Activated CD8-positive, alpha-beta memory T cell treated with anti-CD3 and anti-CD28 coated beads for 48 hours (primary cell): ENCODE data around the gene CASP6.

ENCODE experiments used
- DNase-seq, 3 experiments: peaks; one replicate each; pipeline ENCODE4 v3.0.0-alpha.2; 2020; ENCODE audit warnings: low read depth in 2 of 3, low spot score in 2 of 3

The CASP6 gene

DNA sequence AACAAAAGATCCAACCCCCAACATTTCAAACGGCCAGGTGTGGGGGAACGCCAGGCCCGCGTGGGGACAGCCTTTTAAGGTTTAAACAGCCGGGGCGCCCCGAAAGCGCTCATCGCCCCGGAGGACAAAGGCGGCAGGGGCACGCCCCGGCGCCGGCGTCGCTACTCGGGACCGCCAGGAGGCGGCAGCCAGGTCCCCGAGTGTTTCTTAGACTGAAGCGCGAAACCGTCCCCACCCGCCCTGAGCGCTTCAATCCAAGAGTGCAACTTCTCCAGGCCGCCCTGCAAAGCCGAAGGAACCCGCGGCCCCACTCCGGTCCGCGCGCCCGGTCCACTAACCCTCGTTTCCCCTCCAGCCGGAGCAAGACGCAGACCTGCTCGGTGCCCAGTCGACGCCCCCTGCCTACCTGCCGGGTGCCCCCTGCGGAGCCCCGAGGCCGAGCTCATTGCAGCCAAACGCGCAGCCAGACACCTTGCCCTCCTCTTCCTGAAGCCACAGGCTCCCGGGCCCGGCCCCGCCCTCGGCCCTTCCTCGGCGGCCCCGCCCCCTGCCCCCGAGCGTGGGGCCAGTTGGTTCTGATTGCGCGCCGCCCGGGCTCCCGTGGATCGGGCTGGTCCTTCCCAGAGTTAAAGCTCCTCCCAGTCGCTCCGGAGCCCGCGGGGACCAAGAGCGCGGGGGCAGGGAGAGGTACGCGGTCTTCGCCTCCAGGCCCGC lies at the start of gene CASP6:
Gene CASP6 (minus strand): TSS at position 496 of the 714 bp plus-strand sequence. CDS start 50 bp downstream, at position 446.
- DNase-seq, result peak; percentile 24 to 46 (median 43)

DNA sequence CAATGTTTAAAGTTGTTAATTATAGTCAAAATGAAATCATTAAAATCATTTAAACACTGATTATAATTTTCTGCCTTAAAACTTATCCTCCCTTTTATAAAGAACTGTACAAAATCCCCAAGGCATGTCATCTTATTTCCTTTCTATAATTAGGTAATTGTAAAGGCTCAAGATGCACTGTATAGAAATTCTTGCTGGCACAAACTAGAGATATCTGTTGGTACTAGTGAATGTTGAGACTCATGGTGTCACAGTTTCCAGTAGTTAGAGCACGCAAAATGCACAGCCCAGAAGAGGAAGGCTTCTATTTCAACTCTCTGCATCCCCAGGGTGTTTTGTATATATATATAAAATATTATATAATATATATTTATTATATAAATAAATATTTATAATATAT lies 49.3 kb upstream of the CASP6 start:
- no peak for DNase-seq

DNA sequence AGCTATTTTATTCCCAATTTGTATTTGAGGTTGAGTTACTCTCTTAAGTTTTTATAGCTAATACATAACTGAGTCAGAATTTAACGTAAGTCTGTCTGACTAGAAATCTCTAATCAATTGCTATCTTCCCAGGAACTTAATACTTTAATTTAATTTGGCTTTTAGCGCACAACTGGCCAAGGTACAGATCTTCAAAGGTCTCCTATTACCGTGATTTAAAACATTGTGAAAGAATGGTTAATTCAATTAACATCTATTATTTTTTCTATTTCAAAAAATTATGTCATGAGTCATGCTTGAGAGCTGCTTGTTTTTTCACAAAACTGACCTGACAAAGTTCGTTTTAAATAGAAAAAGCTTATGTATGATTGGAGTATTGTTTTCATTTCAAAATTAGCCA lies 48.6 kb upstream of the CASP6 start:
- no peak for DNase-seq

DNA sequence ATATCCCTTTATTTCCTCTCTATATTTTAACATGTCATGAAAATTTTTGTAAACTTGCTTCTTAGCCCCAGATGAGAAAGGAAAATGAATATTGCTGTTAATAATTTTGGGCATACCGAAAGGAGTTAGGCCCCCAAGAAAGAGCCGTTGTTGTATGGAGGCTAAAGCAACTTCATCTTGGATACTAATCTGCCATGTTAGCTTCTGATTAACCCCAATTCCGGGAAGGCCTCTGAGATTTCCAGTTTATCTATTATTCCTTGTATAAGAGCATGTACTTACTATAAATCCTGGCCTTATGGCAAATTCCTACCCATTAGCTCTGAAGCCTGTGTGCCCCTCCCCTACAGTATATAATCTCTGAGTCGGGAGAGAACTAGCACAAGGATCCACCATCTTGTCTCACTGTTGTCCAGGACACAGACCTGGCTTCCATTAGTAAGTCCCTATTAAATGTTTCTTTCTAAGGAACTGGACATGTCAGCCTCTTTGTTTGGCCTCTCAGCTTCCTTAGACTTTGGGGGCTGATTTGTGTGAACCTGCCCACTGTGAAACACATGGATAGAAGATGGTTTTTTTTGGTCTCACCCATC lies 47.5 kb upstream of the CASP6 start:
- no peak for DNase-seq

DNA sequence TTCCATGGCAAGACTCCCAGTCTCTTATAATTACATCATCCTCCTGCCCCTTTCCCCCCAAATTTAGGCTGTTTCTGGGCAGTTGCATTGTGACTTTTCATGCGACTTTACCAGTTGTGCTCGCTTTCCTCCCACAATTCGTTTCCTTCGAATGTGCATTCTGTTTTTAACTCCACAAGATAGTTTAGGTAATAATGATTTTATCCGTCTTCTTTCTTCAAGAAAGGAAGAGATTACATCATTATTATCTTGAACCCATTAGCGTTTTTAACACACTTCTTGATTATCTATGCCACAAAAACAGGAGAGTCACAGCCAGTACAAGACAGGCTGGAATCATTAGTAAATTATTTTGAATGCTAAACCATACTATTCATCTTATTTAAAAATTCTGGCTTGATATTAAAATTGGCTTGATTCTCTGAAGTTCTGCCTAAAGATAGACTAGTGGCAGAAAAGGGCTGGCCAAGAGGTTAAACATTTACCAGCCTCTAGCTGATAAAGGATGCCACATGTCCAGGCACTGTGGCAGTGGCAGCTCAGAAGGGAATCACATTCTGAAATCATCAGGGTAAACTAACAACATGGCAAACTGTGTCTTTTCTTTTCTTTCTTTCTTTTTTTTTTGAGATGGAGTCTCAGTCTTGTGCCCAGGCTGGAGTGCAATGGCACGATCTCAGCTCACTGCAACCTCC lies 46.3 kb upstream of the CASP6 start:
- no peak for DNase-seq

DNA sequence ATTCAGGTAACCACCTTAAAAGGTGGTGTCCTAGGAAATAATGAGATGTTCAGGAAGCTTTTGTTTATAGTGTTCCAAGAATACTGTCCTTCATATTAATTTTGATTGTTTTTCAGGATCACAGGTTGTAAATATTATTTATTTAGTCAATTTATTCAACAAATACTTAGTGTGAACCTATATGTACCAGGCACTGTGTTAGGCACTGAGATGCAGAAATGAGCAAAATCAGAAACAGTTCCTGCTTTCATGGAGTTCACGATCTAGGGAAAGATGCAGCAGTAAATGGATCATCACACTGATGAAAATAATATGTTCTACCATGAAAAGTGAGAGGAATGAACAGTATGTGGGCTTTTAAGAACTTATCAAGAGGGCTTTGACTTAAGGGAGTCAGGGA lies 44.9 kb upstream of the CASP6 start:
- DNase-seq, result no peak

DNA sequence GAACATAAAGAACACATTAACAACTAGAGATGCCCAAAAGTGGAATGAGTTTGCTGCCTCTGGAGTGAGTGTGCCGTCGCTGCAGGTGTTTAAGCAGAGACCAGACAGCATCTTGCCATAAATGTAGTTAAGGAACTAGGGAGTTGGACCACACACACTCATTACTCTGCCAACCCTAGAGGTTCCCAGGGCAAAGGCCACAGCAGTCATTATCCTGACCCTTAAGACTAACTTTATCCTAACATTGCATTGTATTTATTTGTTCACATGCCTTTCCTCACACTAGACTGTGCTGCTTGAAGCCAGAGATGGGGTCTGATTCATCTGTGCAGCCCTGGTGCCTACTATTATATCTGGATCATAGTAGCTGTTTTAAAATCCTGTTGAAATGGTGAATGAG lies 43.5 kb upstream of the CASP6 start:
- DNase-seq, result no peak

DNA sequence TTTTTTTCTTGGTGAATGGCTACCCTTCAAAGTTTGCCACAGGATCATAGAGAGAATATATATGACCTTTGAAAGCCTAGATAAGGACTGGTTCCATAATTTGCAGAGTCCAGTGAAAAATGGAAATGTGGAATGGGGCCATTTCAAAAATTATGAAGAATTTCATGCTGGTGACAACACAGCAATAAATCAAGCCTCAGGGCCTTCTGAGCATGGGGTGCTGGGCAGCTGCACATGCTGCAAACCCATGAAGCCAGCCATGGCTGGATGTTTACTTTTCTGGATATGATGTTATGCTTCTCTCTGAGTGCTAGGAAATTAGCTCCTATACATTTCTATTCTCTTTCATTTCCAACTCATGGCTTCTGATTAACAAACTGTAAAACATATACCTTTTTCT lies 42.6 kb upstream of the CASP6 start:
- DNase-seq, result no peak

DNA sequence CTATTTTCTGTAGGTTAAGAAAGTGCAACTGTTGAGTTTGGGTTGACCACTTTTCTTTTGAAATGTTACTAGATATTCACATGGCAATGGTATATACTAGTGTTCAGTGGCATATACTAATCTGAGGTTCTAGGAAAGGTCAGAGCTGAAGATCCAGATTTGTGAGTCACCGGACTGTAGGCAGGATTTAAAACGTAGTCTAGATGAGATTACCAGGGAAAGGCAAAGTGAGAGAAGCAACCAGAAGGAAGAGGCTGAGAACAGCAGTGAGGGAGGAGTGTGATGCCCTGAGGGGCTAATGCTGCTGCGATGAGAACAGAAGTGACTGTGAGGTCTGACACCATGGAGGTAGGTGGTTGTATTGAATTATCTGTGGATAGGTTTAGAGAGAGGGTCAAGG lies 36.3 kb upstream of the CASP6 start:
- DNase-seq, result no peak

DNA sequence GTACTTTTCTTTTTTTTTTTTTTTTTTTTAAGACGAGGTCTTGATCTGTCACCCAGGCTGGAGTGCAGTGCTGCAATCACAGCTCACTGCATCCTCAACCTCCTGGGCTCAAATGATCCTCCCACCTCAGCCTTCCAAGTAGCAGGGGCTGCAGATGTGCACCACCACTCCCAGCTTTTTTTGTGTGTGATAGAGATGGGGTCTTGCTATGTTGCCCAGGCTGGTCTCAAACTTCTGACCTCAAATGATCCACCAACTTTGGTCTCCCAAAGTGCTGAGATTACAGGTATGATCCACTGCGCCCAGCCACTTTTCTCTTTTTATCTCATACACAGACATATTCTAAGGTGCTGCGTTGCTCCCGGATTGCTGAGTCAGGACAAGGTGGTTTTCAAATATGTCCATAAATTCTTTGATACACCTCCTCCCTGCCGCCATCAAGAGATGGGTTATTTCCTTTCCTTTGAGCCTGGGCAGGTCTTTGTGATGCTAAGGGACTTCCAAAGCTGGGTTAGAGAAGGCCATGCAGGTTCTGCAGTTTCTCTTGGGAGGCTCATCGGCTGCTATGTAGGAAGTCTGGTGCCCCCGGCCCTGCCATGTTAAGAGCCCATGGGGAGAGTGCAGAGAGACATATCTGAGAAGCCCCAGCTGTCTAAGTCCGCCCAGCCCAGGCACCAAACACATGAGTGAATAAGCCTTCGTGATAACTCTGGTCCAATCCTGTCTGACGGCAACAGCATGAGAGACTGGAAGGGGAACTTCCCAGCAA lies 35.0 kb upstream of the CASP6 start:
- DNase-seq, result no peak

DNA sequence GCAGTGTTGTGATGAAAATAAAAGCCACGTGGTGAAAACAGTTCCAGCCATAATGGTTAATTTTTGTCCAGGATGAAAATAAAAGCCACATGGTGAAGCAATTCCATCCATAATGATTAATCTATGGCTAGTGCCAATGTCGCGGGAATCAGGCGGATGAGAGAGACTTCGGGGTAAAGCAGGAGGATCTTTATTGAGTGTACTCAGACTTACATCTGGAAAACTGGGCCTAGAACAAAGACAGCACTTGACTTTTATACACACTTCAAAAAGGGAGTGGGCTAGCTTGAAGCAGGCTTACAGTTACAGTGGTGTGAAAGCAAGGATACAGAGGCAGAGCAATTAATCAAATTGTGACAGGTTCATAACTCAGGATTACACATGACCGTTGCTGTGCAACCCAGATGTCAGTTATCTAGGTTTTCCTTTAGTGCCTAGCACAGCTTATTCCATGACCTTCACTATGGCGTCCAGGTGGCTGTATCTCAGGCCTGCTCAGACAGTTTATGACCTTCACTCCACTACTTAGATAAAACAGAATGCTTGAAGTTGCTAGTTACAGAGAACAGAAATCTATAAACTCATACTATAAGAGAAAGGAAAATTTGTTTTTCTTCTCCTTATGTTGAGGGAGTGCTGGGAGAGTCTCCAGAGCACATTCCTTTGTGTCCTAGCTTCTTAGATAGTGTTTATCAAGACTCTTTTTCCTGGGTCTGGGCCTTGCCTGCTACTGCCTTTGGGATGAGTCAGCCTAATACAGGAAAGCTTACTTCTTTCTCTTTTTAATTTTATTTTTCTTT lies 32.5 kb upstream of the CASP6 start:
- no peak for DNase-seq

DNA sequence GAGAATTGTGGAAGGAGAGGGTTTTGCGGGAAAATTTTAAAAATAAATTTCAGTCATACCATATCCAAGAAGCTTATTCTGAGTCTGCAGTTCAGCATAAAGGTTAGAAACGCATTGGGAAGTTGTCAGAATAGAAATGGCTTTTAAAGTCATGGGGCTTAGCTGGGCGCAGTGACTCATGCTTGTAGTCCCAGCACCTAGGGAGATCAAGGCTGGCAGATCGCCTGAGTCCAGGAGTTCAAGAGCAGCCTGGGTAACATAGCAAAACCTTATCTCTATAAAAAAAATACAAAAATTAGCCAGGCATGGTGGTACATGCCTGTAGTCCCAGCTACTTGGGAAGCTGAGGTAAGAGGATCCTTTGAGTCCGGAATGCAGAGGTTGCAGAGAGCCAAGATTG lies 30.5 kb upstream of the CASP6 start:
- no peak for DNase-seq

DNA sequence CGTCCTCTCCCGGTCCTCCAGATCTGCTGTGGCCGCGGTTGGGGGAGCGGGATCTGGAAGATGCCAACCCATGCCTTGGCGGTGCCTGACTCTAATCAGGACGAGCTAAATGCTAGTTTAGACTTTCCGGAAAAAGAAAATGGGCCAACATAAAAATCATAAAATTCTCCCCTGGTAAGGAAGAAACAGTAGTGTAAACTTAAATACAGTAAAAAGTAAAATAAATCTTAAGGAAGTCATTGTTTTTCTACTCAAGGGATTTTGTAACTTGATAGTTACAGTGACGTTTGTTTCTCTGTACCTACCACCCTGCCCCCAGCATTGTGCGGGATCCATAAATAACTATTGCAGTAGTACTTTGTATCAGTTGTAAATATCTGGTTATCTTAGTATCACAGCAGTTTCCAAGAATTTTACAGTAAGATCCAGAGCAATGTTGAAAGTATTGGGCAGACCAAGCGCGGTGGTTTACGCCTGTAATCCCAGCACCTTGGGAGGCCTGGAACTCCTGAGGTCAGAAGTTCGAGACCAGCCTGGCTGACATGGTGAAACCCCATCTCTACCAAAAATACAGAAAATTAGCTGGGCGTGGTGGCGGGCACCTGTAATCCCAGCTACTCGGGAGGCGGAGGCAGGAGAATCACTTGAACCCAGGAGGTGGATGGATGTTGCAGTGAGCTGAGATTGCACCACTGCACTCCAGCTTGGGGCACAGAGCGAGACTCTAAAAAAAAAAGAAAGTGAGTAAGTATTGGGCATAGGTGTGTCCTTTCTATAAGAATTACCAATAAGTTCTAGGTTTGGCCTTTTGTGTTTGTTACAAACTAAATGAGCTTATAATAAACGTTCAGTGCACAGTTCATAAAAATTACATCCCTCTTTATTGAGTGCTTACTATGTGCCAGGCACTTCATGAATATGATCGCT lies 27.6 kb upstream of the CASP6 start:
- DNase-seq, result no peak

DNA sequence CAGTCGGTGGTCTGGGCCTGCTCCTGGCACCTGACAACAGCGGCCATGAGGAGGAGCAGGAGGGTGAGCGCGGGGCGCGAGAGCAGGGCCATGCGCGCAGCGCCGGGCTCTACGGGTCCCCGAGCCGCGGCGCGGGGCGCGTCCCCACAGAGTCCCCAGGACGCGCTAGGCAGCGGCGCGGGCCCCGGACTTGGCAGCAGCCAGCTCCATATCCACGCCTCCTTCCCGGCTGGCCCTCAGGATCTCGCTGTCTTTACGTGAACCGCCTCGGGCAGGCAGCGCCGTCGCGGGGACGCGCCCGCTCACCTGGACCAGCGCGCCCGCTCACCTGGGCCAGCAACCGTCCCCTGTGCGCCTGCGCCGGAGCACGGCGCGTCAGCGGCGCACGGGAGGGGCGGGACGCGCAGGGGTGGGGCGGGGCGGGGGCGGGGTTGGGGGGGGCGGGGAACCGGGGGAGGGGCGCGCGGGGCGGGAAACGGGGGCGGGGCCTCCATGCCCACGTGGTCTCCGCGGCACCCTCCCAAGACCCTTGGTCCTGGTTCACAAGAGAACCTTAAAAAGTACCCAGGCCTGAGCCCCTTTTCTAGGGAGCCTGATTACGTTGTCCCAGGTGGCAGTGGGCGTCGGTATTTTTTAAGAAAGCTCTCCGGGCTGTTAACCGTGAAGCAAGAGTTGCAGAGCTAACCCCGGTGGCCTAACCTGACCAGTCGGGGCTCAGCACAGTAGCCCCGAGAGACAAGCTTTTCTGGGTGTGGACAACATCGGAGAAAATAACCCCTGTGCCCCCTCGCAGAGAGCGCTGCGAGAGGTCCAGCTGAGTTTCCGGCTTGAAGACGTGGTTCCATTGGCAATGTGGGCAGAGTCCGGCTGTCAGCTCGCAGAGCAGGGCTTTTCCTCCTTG lies 26.7 kb upstream of the CASP6 start, which contains the start of gene PLA2G12A:
Gene PLA2G12A (minus strand): TSS at position 353 of the 901 bp plus-strand sequence. CDS start 261 bp downstream, at position 92.
- DNase-seq, result peak; percentile 42 to 58 (median 53)

DNA sequence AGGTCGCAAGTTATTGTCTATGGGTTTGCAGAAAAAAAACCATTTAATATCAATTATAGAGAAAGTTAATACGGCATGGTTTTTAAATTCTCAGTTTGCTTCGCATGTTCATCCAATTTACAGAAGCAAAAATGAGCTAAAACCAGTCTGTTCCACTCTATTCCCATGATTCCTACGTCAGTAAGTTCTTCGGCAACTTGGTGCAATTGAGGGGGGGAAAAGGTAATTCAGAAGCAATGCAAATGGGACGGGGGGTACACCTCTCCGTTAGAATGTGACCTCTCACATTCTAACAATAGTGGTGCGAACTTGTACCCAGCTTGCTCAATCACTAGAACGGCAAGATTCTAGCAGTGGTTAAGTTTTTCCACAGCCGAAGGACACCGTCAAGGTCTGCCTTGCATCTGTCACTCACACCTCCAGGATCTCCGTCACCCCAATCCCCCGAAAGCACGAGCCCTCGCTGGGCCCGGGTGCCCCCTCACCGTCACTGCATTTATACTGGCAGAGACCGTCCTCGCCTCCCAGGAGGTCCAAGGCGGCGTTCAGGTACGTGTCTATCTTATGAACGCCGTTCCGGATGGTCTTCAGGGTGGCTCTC lies 26.0 kb upstream of the CASP6 start:
- DNase-seq, result peak in 1 of 3 experiments; percentile 4

DNA sequence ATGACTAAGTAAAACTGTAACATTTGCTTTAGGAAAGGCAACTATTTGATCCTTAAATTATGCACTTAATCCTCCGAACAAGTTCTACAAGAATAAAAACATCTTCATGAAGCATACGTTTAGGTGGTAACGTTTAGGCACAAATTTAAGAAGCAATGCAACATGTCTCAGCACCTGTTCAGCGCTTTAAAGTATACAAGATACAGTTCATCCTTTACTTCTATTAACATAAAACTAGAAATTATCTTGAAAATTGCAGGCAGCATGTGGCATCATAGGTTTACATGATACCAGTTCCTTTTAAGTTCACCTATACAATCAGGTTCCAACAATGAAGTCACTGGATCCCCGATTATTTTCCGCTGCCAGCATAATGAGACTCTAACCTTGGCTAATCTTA lies 25.1 kb upstream of the CASP6 start:
- no peak for DNase-seq

DNA sequence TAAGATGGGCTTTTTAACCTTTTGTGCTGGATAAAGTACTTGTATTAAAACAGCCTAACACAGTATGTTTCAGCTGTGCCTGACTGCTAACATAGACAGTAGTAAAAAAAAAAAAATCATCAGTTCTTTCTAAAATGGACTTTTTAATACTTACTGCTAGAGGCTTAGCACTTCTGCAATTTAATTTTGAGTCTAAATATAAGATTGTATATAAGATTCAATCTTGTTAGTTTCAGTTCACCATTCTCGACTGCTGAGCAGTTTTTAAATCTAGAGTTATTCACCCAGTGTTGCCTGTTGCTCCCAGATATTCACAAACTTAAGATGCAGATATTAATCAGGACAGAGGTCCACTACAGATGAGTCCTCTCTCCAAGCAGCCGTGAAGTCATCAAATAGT lies 19.9 kb upstream of the CASP6 start:
- DNase-seq, result no peak

DNA sequence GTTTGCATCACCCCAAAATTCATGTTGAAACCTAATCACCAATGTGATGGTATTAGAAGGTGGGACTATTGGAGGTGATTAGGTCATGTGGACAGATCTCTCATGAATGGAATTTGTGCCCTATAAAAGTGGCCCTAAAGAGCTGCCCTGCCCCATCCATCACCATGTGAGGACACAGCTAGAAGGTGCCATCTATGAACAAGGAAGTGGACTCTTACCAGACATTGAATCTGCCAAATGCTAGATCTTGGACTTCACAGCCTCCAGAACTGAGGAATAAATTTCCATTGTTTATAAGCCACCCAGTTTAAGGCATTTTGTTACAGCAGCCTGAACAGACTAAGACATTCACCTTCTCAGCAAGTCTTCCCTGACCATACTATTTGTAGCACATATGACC lies 19.1 kb upstream of the CASP6 start:
- DNase-seq, result no peak
